ENCODE data around the gene MFN2. TPM values are rescaled to one million over a fixed set of nuclear protein-coding genes. Genes with fewer than 3 reads are reported as not detected.
"Not testable (repeated sequence)": the region's sequence is repeated elsewhere in the genome, so short reads cannot be mapped to it uniquely, and the experiment has no call there.

MFN2 gene
- 49.1 and 51.7 TPM in 2 replicates for total RNA-seq (2014; rRNA removed; shearing (Covaris generic))
- 65.2 and 72.7 TPM in 2 replicates for polyA plus RNA-seq (2015; cell fraction: cytosol; rRNA removed)
- polyA plus RNA-seq (2015; cell fraction: nucleus; rRNA removed): 48.5 and 61.2 TPM in 2 replicates

DNA sequence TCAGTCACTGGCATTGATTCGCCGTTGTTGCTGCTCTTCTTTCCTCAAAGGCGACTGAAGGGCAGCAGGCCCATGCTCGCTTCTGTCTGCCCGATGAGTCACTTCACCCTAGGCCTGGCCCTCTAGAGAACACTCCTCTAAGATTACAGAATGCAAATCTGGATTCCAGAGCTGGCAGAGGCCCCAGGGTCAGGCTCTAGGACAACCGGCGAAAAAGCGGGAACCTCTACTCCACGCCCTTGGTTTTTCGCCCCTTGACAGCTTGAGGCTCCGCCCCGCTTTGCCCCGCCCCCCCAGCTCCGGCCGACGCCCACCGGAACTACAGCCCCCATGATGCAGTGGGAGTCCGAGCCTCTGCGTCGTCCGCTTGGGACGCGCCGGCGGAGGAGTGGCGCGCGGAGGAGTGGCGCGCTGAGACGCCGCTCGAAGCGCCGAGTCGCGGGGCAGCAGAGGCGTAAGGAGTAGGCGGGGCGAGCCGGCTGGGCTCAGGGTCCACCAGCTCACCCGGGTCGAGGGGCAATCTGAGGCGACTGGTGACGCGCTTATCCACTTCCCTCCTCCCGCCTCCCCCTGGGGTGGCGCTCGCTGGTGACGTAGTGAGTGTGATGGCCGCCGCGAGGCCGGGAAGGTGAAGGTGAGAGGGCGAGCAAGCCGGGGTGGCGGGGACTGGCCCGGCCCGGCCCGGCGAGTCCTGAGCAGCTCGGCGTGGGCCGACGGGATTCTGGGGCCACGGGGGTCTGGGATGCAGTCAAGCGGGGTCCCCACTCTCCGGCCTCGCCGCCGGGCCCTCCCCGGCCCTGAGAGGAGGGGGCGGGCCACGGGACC lies at the start of gene MFN2:
Gene MFN2, plus strand, starts transcription at position 594 of the 825 bp plus-strand sequence. CDS start 8,725 bp downstream, outside the sequence.
- in situ Hi-C loops (cut with HindIII; ENCODE audit: low pct_unique_long_range_greater_than_20kb, low sequenced_read_pairs): no loop called here
- DNase-seq (ENCODE audit: low read depth, low spot score): peak; percentile 95

- in situ Hi-C loops (cut with HindIII; ENCODE audit: low pct_unique_long_range_greater_than_20kb, low sequenced_read_pairs): no loop called here
- DNase-seq (ENCODE audit: low read depth, low spot score): peak; percentile 27
Measured at GRCh38 chr1:11930571-11931445, 49.4 kb upstream of the MFN2 start.

DNA sequence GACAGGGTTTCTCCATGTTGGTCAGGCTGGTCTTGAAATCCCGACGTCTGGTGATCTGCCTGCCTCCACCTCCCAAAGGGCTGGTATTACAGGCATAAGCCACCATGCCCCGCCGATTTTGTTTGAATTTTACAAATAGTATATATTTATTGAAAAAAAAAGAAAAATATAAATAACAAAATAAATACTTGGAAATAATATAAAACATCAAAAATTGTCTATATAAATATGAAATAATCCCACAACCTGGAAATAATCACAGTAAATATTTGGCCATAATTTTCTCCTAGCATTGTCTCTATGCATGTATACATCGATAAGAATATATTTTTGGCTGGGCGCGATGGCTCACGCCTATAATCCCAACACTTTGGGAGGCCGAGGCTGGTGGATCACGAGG lies 48.4 kb upstream of the MFN2 start:
- no peak for DNase-seq (ENCODE audit: low read depth, low spot score)
- in situ Hi-C loops (cut with HindIII; ENCODE audit: low pct_unique_long_range_greater_than_20kb, low sequenced_read_pairs): no loop called here

- in situ Hi-C loops (cut with HindIII; ENCODE audit: low pct_unique_long_range_greater_than_20kb, low sequenced_read_pairs): no loop called here
- DNase-seq (ENCODE audit: low read depth, low spot score): peak; percentile 82
Measured at GRCh38 chr1:11934302-11935056, 45.8 kb upstream of the MFN2 start, which contains the start of gene PLOD1. PLOD1 (plus strand) TSS chr1:11934717; CDS start chr1:11934780, 63 bp downstream.

DNA sequence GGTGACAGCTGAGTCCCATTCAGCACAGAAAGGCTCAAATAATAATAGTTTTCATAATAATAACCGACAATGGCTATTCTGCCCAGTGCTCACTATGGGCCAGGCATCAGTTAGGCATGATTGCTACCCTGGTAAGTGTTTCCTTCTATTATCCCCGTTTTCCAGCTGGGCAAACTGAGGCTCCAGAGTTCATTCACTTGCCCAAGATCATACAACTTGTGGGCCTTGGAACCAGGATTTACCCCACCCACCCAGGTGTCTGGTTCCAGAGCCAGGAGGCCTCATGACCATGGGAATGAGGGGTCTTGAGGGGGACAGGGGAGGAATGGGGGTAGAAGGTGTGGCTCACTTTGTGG lies 45.2 kb upstream of the MFN2 start:
- in situ Hi-C loops (cut with HindIII; ENCODE audit: low pct_unique_long_range_greater_than_20kb, low sequenced_read_pairs): no loop called here
- no peak for DNase-seq (ENCODE audit: low read depth, low spot score)

DNA sequence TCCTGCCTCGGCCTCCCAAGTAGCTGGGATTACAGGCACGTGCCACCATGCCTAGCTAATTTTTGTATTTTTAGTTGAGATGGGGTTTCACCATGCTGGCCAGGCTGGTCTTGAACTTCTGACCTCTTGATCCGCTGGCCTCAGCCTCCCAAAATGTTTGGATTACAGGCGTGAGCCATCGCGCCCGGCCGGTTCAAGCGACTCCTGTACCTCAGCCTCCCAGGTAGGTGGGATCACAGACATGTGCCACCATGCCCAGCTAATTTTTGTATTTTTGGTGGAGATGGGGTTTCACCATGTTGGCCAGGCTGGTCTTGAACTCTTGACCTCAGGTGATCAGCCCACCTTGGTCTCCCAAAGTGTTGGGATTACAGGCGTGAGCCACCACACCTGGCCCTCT lies 44.5 kb upstream of the MFN2 start:
- DNase-seq (ENCODE audit: low read depth, low spot score); in situ Hi-C loops (cut with HindIII; ENCODE audit: low pct_unique_long_range_greater_than_20kb, low sequenced_read_pairs): not testable (repeated sequence)

DNA sequence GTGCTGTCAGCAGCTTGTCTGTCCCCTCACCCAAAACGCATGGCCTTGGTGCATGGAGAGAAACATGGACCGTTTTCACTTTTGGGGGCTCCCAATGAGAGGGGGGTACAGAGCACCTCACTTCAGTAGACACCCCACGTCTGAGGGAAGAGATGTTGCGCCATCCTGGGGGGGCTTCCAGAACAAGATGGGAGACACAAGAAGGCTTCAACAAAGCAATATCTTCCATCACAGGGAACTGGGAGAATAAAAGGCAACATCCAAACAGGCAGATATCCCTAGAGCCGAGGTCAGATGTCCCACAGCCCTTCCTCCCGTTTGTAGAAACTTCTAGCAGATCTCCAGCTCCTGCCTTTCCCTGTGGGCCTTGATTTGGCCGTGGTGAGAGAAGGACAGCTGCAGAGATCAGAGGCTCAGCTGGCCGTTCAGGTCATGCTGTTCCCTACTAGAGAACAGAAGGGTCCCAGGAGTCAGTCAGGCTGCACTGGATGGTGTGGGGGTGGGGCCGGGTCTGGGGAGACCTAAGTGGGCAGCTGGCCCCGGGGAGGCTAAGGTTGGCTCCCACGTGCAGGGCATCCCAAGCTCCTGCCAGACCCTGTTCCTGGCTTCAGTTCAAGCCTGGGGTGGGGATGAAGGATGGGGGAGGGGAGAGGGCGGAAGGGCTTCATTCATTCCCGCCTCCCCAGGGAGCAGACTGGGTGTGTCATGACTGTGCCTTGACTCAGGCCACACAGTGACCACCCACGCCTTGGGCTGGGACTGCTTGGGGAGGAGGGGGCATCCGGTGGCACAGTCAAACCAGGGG lies 41.3 kb upstream of the MFN2 start:
- no peak for DNase-seq (ENCODE audit: low read depth, low spot score)
- in situ Hi-C loops (cut with HindIII; ENCODE audit: low pct_unique_long_range_greater_than_20kb, low sequenced_read_pairs): no loop called here

DNA sequence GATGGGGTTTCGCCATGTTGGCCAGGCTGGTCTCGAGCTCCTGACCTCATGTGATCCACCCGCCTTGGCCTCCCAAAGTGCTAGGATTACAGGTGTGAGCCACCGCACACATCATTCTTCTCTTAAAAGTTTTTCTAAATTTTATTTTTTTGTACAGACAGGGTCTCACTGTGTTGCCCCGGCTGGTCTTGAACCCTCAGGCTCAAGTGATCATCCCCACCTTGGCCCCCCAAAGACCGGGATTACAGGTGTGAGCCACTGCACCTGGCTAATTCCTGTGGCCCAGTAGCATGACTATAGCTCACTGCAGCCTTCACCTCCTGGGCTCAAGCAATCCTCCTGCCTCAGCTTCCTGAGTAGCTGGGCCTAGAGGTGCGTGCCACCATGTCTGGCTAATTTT lies 40.5 kb upstream of the MFN2 start:
- DNase-seq (ENCODE audit: low read depth, low spot score); in situ Hi-C loops (cut with HindIII; ENCODE audit: low pct_unique_long_range_greater_than_20kb, low sequenced_read_pairs): not testable (repeated sequence)

- peak; percentile 87 for DNase-seq (ENCODE audit: low read depth, low spot score)
- in situ Hi-C loops (cut with HindIII; ENCODE audit: low pct_unique_long_range_greater_than_20kb, low sequenced_read_pairs): no loop called here
Measured at GRCh38 chr1:11940260-11940921, 39.9 kb upstream of the MFN2 start.

GRCh38 chr1:11942280-11942679 lies 38.0 kb upstream of the MFN2 start:
- in situ Hi-C loops (cut with HindIII; ENCODE audit: low pct_unique_long_range_greater_than_20kb, low sequenced_read_pairs): no loop called here
- DNase-seq (ENCODE audit: low read depth, low spot score): no peak

DNA sequence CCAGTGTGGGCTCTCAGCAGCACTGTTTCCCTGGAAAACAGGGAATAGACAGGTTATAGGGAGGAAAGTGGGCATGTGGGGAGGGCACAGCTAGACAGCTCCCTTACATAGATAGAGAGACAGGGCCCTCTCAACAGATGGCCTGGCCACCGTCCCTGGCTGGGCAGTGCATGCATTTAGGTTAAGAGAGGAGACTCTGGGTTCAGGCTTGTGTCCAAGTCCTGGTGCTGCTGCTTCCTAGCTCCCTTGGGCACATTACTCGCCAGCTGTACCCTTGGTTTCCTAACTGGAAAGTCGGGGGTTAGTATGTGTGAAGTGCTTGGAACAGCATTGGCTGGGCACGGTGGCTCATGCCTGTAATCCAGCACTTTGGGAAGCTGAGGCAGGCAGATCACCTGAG lies 36.6 kb upstream of the MFN2 start:
- in situ Hi-C loops (cut with HindIII; ENCODE audit: low pct_unique_long_range_greater_than_20kb, low sequenced_read_pairs): no loop called here

GRCh38 chr1:11944358-11944931 lies 35.8 kb upstream of the MFN2 start:
- DNase-seq (ENCODE audit: low read depth, low spot score): no peak

More for the DNA sequence above, 36.6 kb upstream of the MFN2 start:
- DNase-seq (ENCODE audit: low read depth, low spot score): no peak

GRCh38 chr1:11946647-11947046 lies 33.6 kb upstream of the MFN2 start:
- no peak for DNase-seq (ENCODE audit: low read depth, low spot score)

More at GRCh38 chr1:11944358-11944931, 35.8 kb upstream of the MFN2 start:
- in situ Hi-C loops (cut with HindIII; ENCODE audit: low pct_unique_long_range_greater_than_20kb, low sequenced_read_pairs): no loop called here

GRCh38 chr1:11948822-11949458 lies 31.3 kb upstream of the MFN2 start:
- peak; percentile 54 for DNase-seq (ENCODE audit: low read depth, low spot score)
- in situ Hi-C loops (cut with HindIII; ENCODE audit: low pct_unique_long_range_greater_than_20kb, low sequenced_read_pairs): no loop called here

More at GRCh38 chr1:11946647-11947046, 33.6 kb upstream of the MFN2 start:
- in situ Hi-C loops (cut with HindIII; ENCODE audit: low pct_unique_long_range_greater_than_20kb, low sequenced_read_pairs): no loop called here

- in situ Hi-C loops (cut with HindIII; ENCODE audit: low pct_unique_long_range_greater_than_20kb, low sequenced_read_pairs): no loop called here
- no peak for DNase-seq (ENCODE audit: low read depth, low spot score)
Measured at GRCh38 chr1:11951901-11952300, 28.3 kb upstream of the MFN2 start.
